Osteoblast (primary cell): ENCODE data around the gene COQ9. TPM values are rescaled to one million over a fixed set of nuclear protein-coding genes. Genes with fewer than 3 reads are reported as not detected.

Experiments used
- DNase-seq: peaks from one replicate; pipeline ENCODE4 v3.0.0; 2011; ENCODE audit warnings: low spot score, mixed read lengths; ENCODE audit not compliant: insufficient read length; ENCODE audit errors: missing footprints
- H2AFZ ChIP-seq: 2 replicates; pipeline ENCODE4 v1.6.0; 2011; ENCODE audit warnings: mild to moderate bottlenecking, low read length
- H3K27ac ChIP-seq: 2 replicates; pipeline ENCODE4 v1.5.1; 2011; ENCODE audit warnings: mild to moderate bottlenecking, low read depth, low read length, moderate library complexity
- H3K27me3 ChIP-seq: 2 replicates; pipeline ENCODE4 v1.6.0; 2012; ENCODE audit warnings: mild to moderate bottlenecking, control low read depth, inconsistent platforms, low read length, moderate library complexity; ENCODE audit not compliant: insufficient read depth
- H3K36me3 ChIP-seq: 2 replicates; pipeline ENCODE4 v1.5.1; 2011; ENCODE audit warnings: mild to moderate bottlenecking, low read length, control low read depth, moderate library complexity; ENCODE audit not compliant: insufficient read depth
- H3K4me1 ChIP-seq: 2 replicates; pipeline ENCODE4 v1.5.1; 2011; ENCODE audit warnings: mild to moderate bottlenecking, low read length, control low read depth, moderate library complexity; ENCODE audit not compliant: insufficient read depth
- H3K4me2 ChIP-seq: 2 replicates; pipeline ENCODE4 v1.6.0; 2011; ENCODE audit warnings: mild to moderate bottlenecking, low read length; ENCODE audit not compliant: insufficient read depth
- H3K4me3 ChIP-seq: fragments of 200-600 bp; sonication (generic); 3 replicates; pipeline ENCODE4 v1.5.1; 2012; ENCODE audit warnings: mild to moderate bottlenecking, low read length, inconsistent platforms; ENCODE audit not compliant: insufficient read depth
- H3K79me2 ChIP-seq: 2 replicates; pipeline ENCODE4 v1.6.0; 2012; ENCODE audit warnings: mild to moderate bottlenecking, low read length, control low read depth, inconsistent platforms; ENCODE audit not compliant: insufficient read depth
- H3K9me3 ChIP-seq: 2 replicates; pipeline ENCODE4 v1.5.1; 2011; ENCODE audit warnings: low read depth, low read length, control low read depth
- H4K20me1 ChIP-seq: 2 replicates; pipeline ENCODE4 v1.6.0; 2012; ENCODE audit warnings: mild to moderate bottlenecking, low read length, control low read depth; ENCODE audit not compliant: insufficient read depth
- CTCF ChIP-seq: IDR thresholded peaks from 2 replicates; pipeline ENCODE4 v1.5.1; 2011; ENCODE audit warnings: mild to moderate bottlenecking, low read depth, low read length, moderate library complexity; ENCODE audit errors: extremely low read depth
- total RNA-seq: library from RNA; depleted of rRNA; stranded (reverse); fragments of >200 nt; gene quantifications from 2 replicates; pipeline ENCODE4 v1.2.3, GENCODE V29; 2012

COQ9 gene
- total RNA-seq, 1 donor: 39.8 TPM

DNA sequence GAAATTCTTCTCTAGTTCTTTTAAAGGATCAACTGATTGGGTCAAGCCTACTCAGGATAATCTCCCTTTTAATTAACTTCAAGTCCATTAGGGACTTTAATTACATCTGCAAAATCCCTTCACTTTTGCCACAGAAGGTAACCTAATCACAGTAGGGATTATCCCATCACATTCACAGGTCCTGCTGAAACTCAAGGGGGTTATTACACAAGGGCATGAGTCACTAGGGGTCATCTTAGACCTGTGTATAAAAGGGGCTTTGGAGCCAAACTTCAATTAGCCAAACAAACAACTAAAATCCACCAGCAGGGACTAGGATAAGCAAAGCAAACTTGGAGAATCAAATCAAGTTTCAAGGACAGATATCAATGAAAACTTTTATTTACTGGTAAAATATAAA is 19.5 kb upstream of the COQ9 start:
- no peak for DNase-seq
- TF ChIP-seq CTCF: no peak
- H3K79me2 ChIP-seq: no peaks in the 10 kb centered on the region
- no peaks in the 10 kb centered on the region for H3K27me3 ChIP-seq
- H4K20me1 ChIP-seq: no peaks in the 10 kb centered on the region
- H3K27ac ChIP-seq: no peak overlapping the region
- no peak overlapping the region for H2AFZ ChIP-seq
- H3K36me3 ChIP-seq: peaks cover 44% of the 10 kb centered on the region
- no peak overlapping the region for H3K4me2 ChIP-seq
- H3K4me3 ChIP-seq: no peak overlapping the region
- no peaks in the 10 kb centered on the region for H3K4me1 ChIP-seq
- H3K9me3 ChIP-seq: no peaks in the 10 kb centered on the region

DNA sequence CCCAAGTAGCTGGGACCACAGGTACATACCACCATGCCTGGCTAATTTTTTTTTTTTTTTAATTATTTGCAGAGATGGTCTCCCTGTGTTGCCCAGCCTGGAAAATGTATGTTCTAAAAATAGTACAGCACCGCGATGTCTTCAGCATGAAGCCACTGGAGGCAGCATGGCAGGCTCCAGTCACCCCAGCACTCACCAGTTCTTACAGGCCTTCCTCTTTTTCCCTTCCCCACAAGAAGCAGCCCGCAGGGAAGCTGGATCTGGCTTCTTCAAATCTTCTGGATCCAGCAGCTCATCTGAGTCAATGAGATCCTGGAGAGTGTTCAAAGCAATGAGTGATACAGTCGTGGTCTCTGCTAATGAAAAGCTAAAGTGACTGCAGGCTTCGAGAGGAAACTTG is 16.3 kb upstream of the COQ9 start:
- no peak overlapping the region for H3K4me3 ChIP-seq
- no peak for DNase-seq
- H2AFZ ChIP-seq: no peak overlapping the region
- peaks cover 72% of the 10 kb centered on the region for H3K36me3 ChIP-seq
- no peaks in the 10 kb centered on the region for H3K9me3 ChIP-seq
- TF ChIP-seq CTCF: no peak
- no peak overlapping the region for H3K4me2 ChIP-seq
- H3K27ac ChIP-seq: no peak overlapping the region
- no peaks in the 10 kb centered on the region for H3K79me2 ChIP-seq
- no peaks in the 10 kb centered on the region for H3K4me1 ChIP-seq
- no peaks in the 10 kb centered on the region for H3K27me3 ChIP-seq
- H4K20me1 ChIP-seq: no peaks in the 10 kb centered on the region

- Histone ChIP-seq H3K27ac (no peak overlapping the region), H4K20me1 (no peaks in the 10 kb centered on the region), H3K4me1 (no peaks in the 10 kb centered on the region), H3K79me2 (no peaks in the 10 kb centered on the region), H2AFZ (no peak overlapping the region), H3K27me3 (no peaks in the 10 kb centered on the region), H3K36me3 (peaks cover 81% of the 10 kb centered on the region), H3K9me3 (no peaks in the 10 kb centered on the region), H3K4me3 (no peak overlapping the region), H3K4me2 (no peak overlapping the region)
- DNase-seq: no peak
- no peak for TF ChIP-seq CTCF
Measured at GRCh38 chr16:57432505-57432904, 14.8 kb upstream of the COQ9 start.

GRCh38 chr16:57432989-57433388 is 14.3 kb upstream of the COQ9 start:
- no peaks in the 10 kb centered on the region for H3K27me3 ChIP-seq
- no peak overlapping the region for H3K27ac ChIP-seq
- no peak for TF ChIP-seq CTCF
- no peaks in the 10 kb centered on the region for H3K79me2 ChIP-seq
- no peak overlapping the region for H3K4me2 ChIP-seq
- H4K20me1 ChIP-seq: no peaks in the 10 kb centered on the region
- H3K4me3 ChIP-seq: no peak overlapping the region
- H3K4me1 ChIP-seq: no peaks in the 10 kb centered on the region
- no peak overlapping the region for H2AFZ ChIP-seq
- H3K9me3 ChIP-seq: no peaks in the 10 kb centered on the region
- no peak for DNase-seq
- H3K36me3 ChIP-seq: peaks cover 80% of the 10 kb centered on the region
